HCT116 (cell line): ENCODE measurements around the gene CELA3A. TPM values are rescaled to one million over a fixed set of nuclear protein-coding genes. Genes with fewer than 3 reads are reported as not detected.
"Not testable (repeated sequence)": the region's sequence is repeated elsewhere in the genome, so short reads cannot be mapped to it uniquely, and the experiment has no call there.

Source experiments
- ATAC-seq: fragments of 200-7000 bp; cut with Tn5 transposase; 2 replicates; pipeline ENCODE4 v1.9.1; 2020; ENCODE audit warnings: mild to moderate bottlenecking, moderate library complexity
- BruUV-seq: library from RNA; stranded (reverse); fragments of 400-500 nt; replicated peaks from 2 replicates; lab custom pipeline; 2021; lab: Mats Ljungman, UMichigan
- CTCF ChIA-PET: fragments of 300-600 bp; sonication (Branson Sonifier 250); formaldehyde crosslinking; loops from one replicate; lab custom pipeline; 2021; ENCODE audit warnings: antibody characterized with exemption; lab: Charles Lee
- POLR2A ChIA-PET: fragments of 300-600, 350-600 bp; sonication (Branson Sonifier 250); formaldehyde crosslinking; loops from one replicate; lab custom pipeline; 2021; ENCODE audit warnings: antibody characterized with exemption; lab: Charles Lee
- RAD21 ChIA-PET, 2 experiments: fragments of 300-600 bp; sonication (Branson Sonifier 250); formaldehyde crosslinking; loops; one replicate each; lab custom pipeline; 2023; ENCODE audit warnings: low total read pairs in 2 of 2; ENCODE audit not compliant: uncharacterized antibody in 2 of 2, unreplicated experiment in 2 of 2, low non-redundant PET in 1 of 2; lab: Charles Lee
- DNase-seq: peaks from one replicate; pipeline ENCODE4 v3.0.0-alpha.2; 2010; ENCODE audit warnings: low read depth, low spot score
- H2AFZ ChIP-seq: fragments of 200-600 bp; shearing (Covaris generic), sonication (generic); 2 replicates; pipeline ENCODE4 v1.6.1; 2017; ENCODE audit warnings: low read depth, mixed run types, mixed read lengths, antibody characterized with exemption, low read length; ENCODE audit not compliant: poor library complexity, severe bottlenecking
- H3K27ac ChIP-seq: 2 replicates; pipeline ENCODE4 v1.5.1; 2012; ENCODE audit warnings: low read depth, low read length
- H3K27me3 ChIP-seq: fragments of 200-600 bp; sonication (generic); 2 replicates; pipeline ENCODE4 v1.6.1; 2016; ENCODE audit warnings: mixed run types, low read length, mixed read lengths; ENCODE audit not compliant: insufficient read depth
- H3K36me3 ChIP-seq, 2 experiments: fragments of 200-500 bp in 1 of 2; fragments of 200-600 bp in 1 of 2; sonication (Bioruptor generic) in 1 of 2; sonication (generic) in 1 of 2; 2 replicates each; pipeline versions ENCODE4 v1.5.1 to v1.6.1; 2014 to 2016; ENCODE audit warnings: low read length in 2 of 2, inconsistent platforms in 1 of 2, mixed read lengths in 1 of 2, mixed run types in 1 of 2; ENCODE audit not compliant: insufficient read depth in 2 of 2, control insufficient read depth in 1 of 2
- H3K4me1 ChIP-seq, 2 experiments: fragments of 200-600 bp in 1 of 2; sonication (generic) in 1 of 2; 2 replicates each; pipeline versions ENCODE4 v1.5.1 to v1.6.1; 2012 to 2017; ENCODE audit warnings: low read length in 2 of 2, inconsistent platforms in 1 of 2, mild to moderate bottlenecking in 1 of 2, mixed read lengths in 1 of 2, mixed run types in 1 of 2, moderate library complexity in 1 of 2; ENCODE audit not compliant: insufficient read depth in 2 of 2, control insufficient read depth in 1 of 2
- H3K4me2 ChIP-seq: fragments of 200-600 bp; sonication (generic); 2 replicates; pipeline ENCODE4 v1.6.1; 2017; ENCODE audit warnings: mixed run types, low read length, mixed read lengths
- H3K4me3 ChIP-seq, 2 experiments: fragments of 200-600 bp in 1 of 2; sonication (generic) in 1 of 2; replicated peaks in 1 of 2; 2 replicates each; pipeline ENCODE4 v1.5.1; 2011 to 2016; ENCODE audit warnings: low read length in 2 of 2, control low read depth in 1 of 2, low read depth in 1 of 2, mild to moderate bottlenecking in 1 of 2, mixed read lengths in 1 of 2, mixed run types in 1 of 2
- H3K79me2 ChIP-seq: fragments of 200-600 bp; sonication (generic); 2 replicates; pipeline ENCODE4 v1.6.1; 2017; ENCODE audit warnings: mild to moderate bottlenecking, mixed run types, low read length, moderate library complexity, mixed read lengths; ENCODE audit not compliant: insufficient read depth
- H3K9ac ChIP-seq: fragments of 200-600 bp; sonication (generic); 2 replicates; pipeline ENCODE4 v1.6.1; 2016; ENCODE audit warnings: low read length, mixed read lengths
- H3K9me2 ChIP-seq: fragments of 200-600 bp; sonication (generic), shearing (Covaris generic); 2 replicates; pipeline ENCODE4 v1.6.1; 2017; ENCODE audit warnings: mixed run types, mild to moderate bottlenecking, moderate library complexity; ENCODE audit not compliant: insufficient read depth
- H3K9me3 ChIP-seq, 2 experiments: fragments of 200-500 bp in 1 of 2; fragments of 200-600 bp in 1 of 2; sonication (Bioruptor generic) in 1 of 2; sonication (generic) in 1 of 2; 2 replicates each; pipeline ENCODE4 v1.6.1; 2014 to 2017; ENCODE audit warnings: low read length in 2 of 2, mixed read lengths in 2 of 2, inconsistent platforms in 1 of 2, low read depth in 1 of 2, mild to moderate bottlenecking in 1 of 2, mixed run types in 1 of 2, moderate library complexity in 1 of 2; ENCODE audit not compliant: control insufficient read depth in 1 of 2, insufficient read depth in 1 of 2
- H4K20me1 ChIP-seq: fragments of 200-600 bp; sonication (generic), shearing (Covaris generic); 2 replicates; pipeline ENCODE4 v1.6.1; 2017; ENCODE audit warnings: mixed run types, mild to moderate bottlenecking, moderate library complexity; ENCODE audit not compliant: insufficient read depth
- intact Hi-C: fragments of 100-400 bp; cut with micrococcal nuclease; formaldehyde crosslinking; loops from 2 replicates; pipeline ENCODE4 v1.10.0; 2022
- total RNA-seq: library from RNA; stranded (reverse); gene quantifications from one replicate; pipeline ENCODE4 v1.2.1, GENCODE V29; 2021; ENCODE audit not compliant: unreplicated experiment

The CELA3A gene
- total RNA-seq, 1 experiment from 2014 or later = 9.0 TPM

GRCh38 chr1:21967216-21967615, 34.2 kb upstream of the CELA3A start:
- H3K9me3 ChIP-seq, DNase-seq, ATAC-seq, H3K36me3 ChIP-seq, H2AFZ ChIP-seq, H3K9ac ChIP-seq, H3K79me2 ChIP-seq, BruUV-seq, H3K27ac ChIP-seq, CTCF ChIA-PET, H3K4me3 ChIP-seq, intact Hi-C loops, H4K20me1 ChIP-seq, POLR2A ChIA-PET, H3K9me2 ChIP-seq, H3K4me2 ChIP-seq, H3K27me3 ChIP-seq, RAD21 ChIA-PET: not testable (repeated sequence)
- peaks cover 3 to 13% of the 10 kb centered on the region in 2 experiments; a peak in 3 of 4 replicates for H3K4me1 ChIP-seq

DNA sequence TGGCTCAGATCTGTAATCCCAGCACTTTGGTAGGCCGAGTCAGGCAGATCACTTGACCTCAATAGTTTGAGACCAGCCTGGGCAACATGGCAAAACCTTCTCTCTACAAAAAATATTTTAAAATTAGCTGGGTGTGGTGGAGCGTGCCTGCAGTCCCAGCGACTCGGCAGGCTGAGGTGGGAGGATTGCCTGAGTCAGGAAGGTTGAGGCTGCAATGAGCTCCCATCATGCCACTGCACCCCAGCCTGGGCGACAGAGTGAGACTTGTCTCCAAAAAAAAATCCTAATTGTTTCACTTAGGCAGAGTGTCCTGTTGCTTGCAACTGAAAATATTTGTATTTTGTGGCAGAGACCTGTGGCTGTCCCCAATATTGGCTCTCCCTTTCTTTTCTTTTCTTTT, 32.4 kb upstream of the CELA3A start:
- H3K9ac ChIP-seq, H3K9me2 ChIP-seq, H4K20me1 ChIP-seq, H3K9me3 ChIP-seq, CTCF ChIA-PET, POLR2A ChIA-PET, H3K27ac ChIP-seq, intact Hi-C loops, BruUV-seq, H3K4me2 ChIP-seq, DNase-seq, H3K36me3 ChIP-seq, H2AFZ ChIP-seq, H3K79me2 ChIP-seq, H3K27me3 ChIP-seq, H3K4me3 ChIP-seq, RAD21 ChIA-PET, ATAC-seq: not testable (repeated sequence)
- H3K4me1 ChIP-seq = peaks cover 3 to 16% of the 10 kb centered on the region in 2 experiments; a peak in 2 of 4 replicates

- RAD21 ChIA-PET, BruUV-seq, ATAC-seq, H3K79me2 ChIP-seq, H3K36me3 ChIP-seq, H2AFZ ChIP-seq, H3K4me3 ChIP-seq, CTCF ChIA-PET, DNase-seq, H3K27me3 ChIP-seq, POLR2A ChIA-PET, H3K27ac ChIP-seq, H3K4me2 ChIP-seq, H3K9me3 ChIP-seq, intact Hi-C loops, H4K20me1 ChIP-seq, H3K9ac ChIP-seq, H3K9me2 ChIP-seq: not testable (repeated sequence)
- H3K4me1 ChIP-seq = peaks cover 6 to 20% of the 10 kb centered on the region in 2 experiments; a peak in 2 of 4 replicates
Measured at GRCh38 chr1:21970523-21970922, 30.9 kb upstream of the CELA3A start.
